ENCODE results near the gene GBX2.

GBX2 gene

DNA sequence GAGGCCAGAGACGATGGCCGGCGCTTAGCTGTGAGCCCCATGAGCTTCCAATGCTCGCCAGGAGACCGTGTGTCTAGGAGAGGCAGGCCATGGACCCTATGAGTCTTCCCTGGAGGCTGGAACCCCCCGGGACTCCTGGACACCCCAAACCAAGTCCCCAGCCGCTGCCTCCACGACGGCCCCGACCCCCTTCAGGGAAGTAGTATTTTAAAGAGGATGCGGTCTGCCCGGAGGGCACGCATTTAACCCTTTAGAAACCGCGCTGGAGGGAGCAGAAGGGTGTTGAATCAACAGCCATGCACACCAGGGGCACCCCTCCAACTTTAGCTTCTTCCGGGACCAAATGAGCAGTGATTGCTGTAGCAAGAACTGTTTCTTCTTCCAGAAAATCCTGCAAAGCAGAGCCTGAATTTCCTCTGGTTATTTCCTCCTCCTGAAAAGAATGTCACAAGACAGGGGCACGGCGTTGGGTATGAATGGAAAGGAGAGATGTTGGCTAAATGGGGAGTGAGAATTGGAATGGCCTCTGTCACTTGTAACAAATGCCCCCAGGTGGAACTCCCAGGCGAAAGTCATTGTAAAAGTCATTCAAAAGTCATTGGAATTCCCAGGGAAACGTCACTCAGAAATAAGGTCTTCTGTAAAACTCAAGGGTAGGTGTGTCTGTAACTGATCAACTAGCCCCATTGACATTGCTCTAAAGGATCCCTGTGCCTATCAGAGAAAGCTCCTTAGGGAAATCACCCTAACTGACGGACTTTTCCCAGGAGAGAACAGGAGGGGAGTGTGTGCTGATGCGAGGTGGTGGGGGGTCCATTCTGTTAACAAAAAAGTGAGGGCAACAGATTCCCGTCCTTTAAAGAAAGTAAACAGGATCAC is 5.8 kb upstream of the GBX2 start:
- no peak for DNase-seq (ENCODE audit: low read depth)
- TF ChIP-seq, protein P1, sequence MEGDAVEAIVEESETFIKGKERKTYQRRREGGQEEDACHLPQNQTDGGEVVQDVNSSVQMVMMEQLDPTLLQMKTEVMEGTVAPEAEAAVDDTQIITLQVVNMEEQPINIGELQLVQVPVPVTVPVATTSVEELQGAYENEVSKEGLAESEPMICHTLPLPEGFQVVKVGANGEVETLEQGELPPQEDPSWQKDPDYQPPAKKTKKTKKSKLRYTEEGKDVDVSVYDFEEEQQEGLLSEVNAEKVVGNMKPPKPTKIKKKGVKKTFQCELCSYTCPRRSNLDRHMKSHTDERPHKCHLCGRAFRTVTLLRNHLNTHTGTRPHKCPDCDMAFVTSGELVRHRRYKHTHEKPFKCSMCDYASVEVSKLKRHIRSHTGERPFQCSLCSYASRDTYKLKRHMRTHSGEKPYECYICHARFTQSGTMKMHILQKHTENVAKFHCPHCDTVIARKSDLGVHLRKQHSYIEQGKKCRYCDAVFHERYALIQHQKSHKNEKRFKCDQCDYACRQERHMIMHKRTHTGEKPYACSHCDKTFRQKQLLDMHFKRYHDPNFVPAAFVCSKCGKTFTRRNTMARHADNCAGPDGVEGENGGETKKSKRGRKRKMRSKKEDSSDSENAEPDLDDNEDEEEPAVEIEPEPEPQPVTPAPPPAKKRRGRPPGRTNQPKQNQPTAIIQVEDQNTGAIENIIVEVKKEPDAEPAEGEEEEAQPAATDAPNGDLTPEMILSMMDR (IDR thresholded peaks at IDR 0.05; ENCODE audit: low read depth, low read length, missing control alignments), result no peak
- in situ Hi-C loops (cut with HindIII; ENCODE audit: low sequenced_read_pairs), result no loop called here
- no peak overlapping the region for H3K4me3 ChIP-seq (ENCODE audit: low read depth, low read length)

DNA sequence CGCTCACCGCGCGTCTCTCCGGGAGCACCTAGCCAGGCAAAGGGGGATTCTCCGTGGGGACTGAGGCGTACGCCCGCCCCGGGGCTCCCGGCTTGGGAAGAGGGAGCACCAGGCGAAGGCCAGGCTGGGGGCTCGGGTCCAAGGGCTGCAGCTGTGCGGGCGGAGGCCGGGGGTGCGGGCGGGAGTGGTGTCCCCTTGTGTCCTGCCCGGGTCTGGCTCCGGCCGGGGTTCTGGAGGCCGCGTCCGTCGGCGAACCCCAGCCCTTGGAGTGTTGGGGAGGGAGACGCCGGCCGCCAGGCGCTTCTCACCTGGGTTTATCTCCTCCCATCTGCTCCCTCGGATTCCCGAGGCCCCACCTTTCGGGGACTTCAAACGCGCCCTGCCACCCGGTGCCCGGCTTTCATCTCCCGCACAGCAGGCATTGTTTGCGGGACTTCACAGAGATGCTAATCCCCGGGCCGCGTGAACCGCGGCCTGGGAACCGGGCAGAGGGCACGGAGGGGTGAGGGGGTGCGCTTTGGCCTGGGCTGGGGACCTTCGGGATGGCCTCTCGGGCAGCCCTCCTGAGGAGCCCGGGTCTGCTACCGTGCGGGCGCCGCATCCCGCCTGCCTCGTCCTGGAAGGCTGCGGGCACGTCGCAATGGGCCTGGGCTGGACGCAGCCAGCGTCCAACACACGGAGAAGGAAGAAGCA is 5.0 kb upstream of the GBX2 start:
- TF ChIP-seq, protein P1 (IDR thresholded peaks at IDR 0.05; ENCODE audit: low read depth, low read length, missing control alignments), result no peak
- DNase-seq (ENCODE audit: low read depth), result no peak
- no peak overlapping the region for H3K4me3 ChIP-seq (ENCODE audit: low read depth, low read length)
- in situ Hi-C loops (cut with HindIII; ENCODE audit: low sequenced_read_pairs), result no loop called here

DNA sequence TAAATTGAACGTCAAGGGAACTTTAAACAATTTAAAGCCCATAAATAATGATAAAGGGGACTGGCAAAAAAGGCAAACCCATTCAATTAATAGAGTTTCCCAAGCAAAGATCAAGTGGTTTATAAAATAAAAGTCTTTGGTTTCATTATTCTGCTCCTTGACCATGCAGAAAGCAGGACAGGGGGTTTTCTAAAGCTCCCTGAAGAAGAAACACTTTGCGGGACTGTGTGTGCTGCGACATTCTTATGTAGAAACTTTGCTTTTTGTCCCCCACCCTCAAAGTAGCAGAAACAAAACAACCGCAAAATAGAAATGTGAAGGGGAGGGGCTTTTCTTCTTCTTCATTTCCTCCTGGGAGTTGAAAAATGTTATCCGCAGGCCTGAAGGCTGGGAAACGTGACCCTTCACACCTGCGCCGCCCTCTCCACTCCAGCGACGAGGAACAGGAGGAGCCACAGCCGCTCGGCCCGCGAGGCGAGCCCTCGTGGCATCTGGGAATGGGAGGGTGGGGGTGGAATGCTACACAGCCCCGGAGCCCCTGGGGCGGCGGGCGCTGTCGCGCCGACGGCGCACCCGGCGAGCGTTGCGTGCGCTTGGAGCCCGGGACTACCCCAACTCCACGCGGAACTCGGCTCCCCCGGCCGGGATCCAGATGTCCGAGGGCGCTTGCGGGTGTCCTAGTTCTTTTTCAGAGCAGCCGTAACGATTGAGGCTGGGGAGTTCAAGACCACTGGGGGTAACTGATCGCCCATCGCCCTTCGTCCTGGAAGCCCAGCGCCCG is 4.3 kb upstream of the GBX2 start:
- no peak for DNase-seq (ENCODE audit: low read depth)
- in situ Hi-C loops (cut with HindIII; ENCODE audit: low sequenced_read_pairs), result no loop called here
- TF ChIP-seq, protein P1 (IDR thresholded peaks at IDR 0.05; ENCODE audit: low read depth, low read length, missing control alignments), result no peak
- no peak overlapping the region for H3K4me3 ChIP-seq (ENCODE audit: low read depth, low read length)

DNA sequence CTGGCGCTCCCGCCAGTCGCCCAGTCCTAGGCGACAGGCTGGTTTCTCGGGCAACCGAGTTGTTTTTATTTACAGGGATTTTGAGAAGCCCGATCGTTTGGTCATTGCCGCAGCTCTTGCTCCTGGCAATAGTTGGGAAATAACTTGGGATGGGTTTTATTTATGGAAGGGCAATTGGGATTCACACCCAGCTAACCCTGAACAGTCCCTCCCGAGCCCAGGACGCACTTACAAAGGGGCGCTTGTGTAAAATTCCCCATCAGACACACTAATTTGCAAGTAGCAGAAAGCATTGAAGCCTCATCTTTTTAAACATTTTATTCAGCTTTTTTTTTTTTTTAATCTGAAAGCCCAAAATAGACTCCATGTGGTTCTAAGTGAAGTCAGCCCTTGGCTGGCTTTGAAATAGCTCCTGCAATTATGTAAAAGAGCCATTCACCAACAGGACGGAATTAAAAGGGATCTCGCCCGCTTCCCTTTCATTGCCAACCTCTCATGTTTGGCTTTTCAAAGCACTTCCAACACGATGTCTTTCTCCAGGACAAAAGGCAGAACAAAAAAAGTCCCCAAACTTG is 3.6 kb upstream of the GBX2 start:
- no peak for DNase-seq (ENCODE audit: low read depth)
- peak overlapping the region; percentile 10 for H3K4me3 ChIP-seq (ENCODE audit: low read depth, low read length)
- TF ChIP-seq, protein P1 (IDR thresholded peaks at IDR 0.05; ENCODE audit: low read depth, low read length, missing control alignments), result no peak
- in situ Hi-C loops (cut with HindIII; ENCODE audit: low sequenced_read_pairs), result no loop called here

DNA sequence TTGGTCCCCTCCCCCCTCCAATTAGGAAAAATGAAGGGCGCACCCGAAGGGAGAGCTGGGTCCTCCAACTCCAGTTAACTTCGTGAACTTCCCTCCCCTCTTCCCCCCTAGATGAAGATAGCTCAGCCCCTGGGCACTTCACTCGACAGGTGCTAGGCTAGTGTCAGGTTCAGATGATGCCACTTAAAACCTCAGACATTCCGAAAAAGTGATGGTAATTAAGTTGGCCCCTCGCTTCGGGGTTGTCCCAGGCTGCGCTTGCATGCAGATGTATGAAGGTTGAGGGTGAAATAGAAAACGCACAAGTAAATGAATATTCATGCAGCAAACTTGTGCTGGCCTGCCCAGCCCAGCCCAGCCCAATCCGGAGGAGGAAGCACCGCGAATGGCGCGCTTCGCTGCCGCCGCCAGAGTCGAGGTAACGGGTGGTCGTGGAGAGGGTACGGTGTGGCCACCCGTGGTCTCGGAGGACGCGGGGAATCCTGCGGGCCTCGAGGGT is 3.0 kb upstream of the GBX2 start:
- DNase-seq (ENCODE audit: low read depth), result no peak
- in situ Hi-C loops (cut with HindIII; ENCODE audit: low sequenced_read_pairs), result no loop called here
- TF ChIP-seq, protein P1 (IDR thresholded peaks at IDR 0.05; ENCODE audit: low read depth, low read length, missing control alignments), result no peak
- peak overlapping the region; percentile 10 for H3K4me3 ChIP-seq (ENCODE audit: low read depth, low read length)
